Liver (tissue), 9 donors: ENCODE results near the gene RNGTT. TPM values are rescaled to one million over a fixed set of nuclear protein-coding genes. Genes with fewer than 3 reads are reported as not detected.

Experiments used
- DNase-seq: peaks from one replicate; pipeline ENCODE4 v3.0.0-alpha.2; 2017; ENCODE audit warnings: low spot score
- H3K27ac ChIP-seq, 2 donors: one replicate each; pipeline ENCODE4 v1.7.0; 2013; ENCODE audit warnings: inconsistent platforms in 2 of 2, low read length in 2 of 2, control low read depth in 1 of 2, low read depth in 1 of 2, mild to moderate bottlenecking in 1 of 2
- H3K27me3 ChIP-seq, 4 donors: one replicate each; pipeline versions ENCODE4 v1.6.1 to v1.7.0; 2013; ENCODE audit warnings: low read length in 3 of 4, inconsistent platforms in 1 of 4, mild to moderate bottlenecking in 1 of 4, moderate library complexity in 1 of 4; ENCODE audit not compliant: control insufficient read depth in 4 of 4, insufficient read depth in 4 of 4
- H3K36me3 ChIP-seq, 4 donors: one replicate each; pipeline versions ENCODE4 v1.6.1 to v1.7.0; 2013; ENCODE audit warnings: low read length in 3 of 4, mild to moderate bottlenecking in 3 of 4, low read depth in 1 of 4, moderate library complexity in 1 of 4; ENCODE audit not compliant: control insufficient read depth in 4 of 4, insufficient read depth in 3 of 4
- H3K4me1 ChIP-seq, 4 donors: one replicate each; pipeline versions ENCODE4 v1.6.1 to v1.7.0; 2013; ENCODE audit warnings: low read length in 3 of 4, mild to moderate bottlenecking in 3 of 4, moderate library complexity in 1 of 4; ENCODE audit not compliant: control insufficient read depth in 4 of 4, insufficient read depth in 4 of 4
- H3K4me3 ChIP-seq, 3 donors: one replicate each; pipeline versions ENCODE4 v1.6.1 to v1.7.0; 2013; ENCODE audit warnings: low read length in 3 of 3, control low read depth in 1 of 3, low read depth in 1 of 3, mild to moderate bottlenecking in 1 of 3
- H3K9ac ChIP-seq, 2 donors: one replicate each; pipeline ENCODE4 v1.7.0; 2013; ENCODE audit warnings: low read length in 2 of 2, mild to moderate bottlenecking in 2 of 2, moderate library complexity in 2 of 2, control low read depth in 1 of 2, low read depth in 1 of 2
- H3K9me3 ChIP-seq, 4 donors: one replicate each; pipeline versions ENCODE4 v1.6.1 to v1.7.0; 2013; ENCODE audit warnings: low read length in 3 of 4; ENCODE audit not compliant: control insufficient read depth in 4 of 4
- EGR1 ChIP-seq, 2 donors: IDR thresholded peaks; 2 replicates each; pipeline ENCODE4 v1.6.1; 2016 to 2018; ENCODE audit warnings: antibody characterized with exemption in 2 of 2, low read depth in 2 of 2
- FOXA1 ChIP-seq: IDR thresholded peaks from 2 replicates; pipeline ENCODE4 v1.6.1; 2016; ENCODE audit warnings: antibody characterized with exemption
- FOXA2 ChIP-seq: IDR thresholded peaks from 2 replicates; pipeline ENCODE4 v1.6.1; 2016; ENCODE audit warnings: antibody characterized with exemption
- GABPA ChIP-seq, 2 donors: IDR thresholded peaks in 1 of 2; conservative IDR thresholded peaks in 1 of 2; 2 replicates each; pipeline ENCODE4 v1.6.1; 2016; ENCODE audit warnings: antibody characterized with exemption in 2 of 2, mild to moderate bottlenecking in 1 of 2, moderate library complexity in 1 of 2
- HNF4A ChIP-seq, 2 donors: conservative IDR thresholded peaks; 2 replicates each; pipeline ENCODE4 v1.6.1; 2016; ENCODE audit warnings: antibody characterized with exemption in 2 of 2, mild to moderate bottlenecking in 2 of 2
- HNF4G ChIP-seq: IDR thresholded peaks from 2 replicates; pipeline ENCODE4 v1.6.1; 2016; ENCODE audit warnings: antibody characterized with exemption
- JUND ChIP-seq, 2 donors: IDR thresholded peaks; 2 replicates each; pipeline ENCODE4 v1.6.1; 2016; ENCODE audit warnings: antibody characterized with exemption in 2 of 2
- NR2F2 ChIP-seq: IDR thresholded peaks from 2 replicates; pipeline ENCODE4 v1.6.1; 2016; ENCODE audit warnings: antibody characterized with exemption
- RAD21 ChIP-seq, 2 donors: IDR thresholded peaks; 2 replicates each; pipeline ENCODE4 v1.6.1; 2016; ENCODE audit warnings: antibody characterized with exemption in 2 of 2, mild to moderate bottlenecking in 2 of 2
- RXRA ChIP-seq, 2 donors: IDR thresholded peaks; 2 replicates each; pipeline ENCODE4 v1.6.1; 2017 to 2018; ENCODE audit warnings: antibody characterized with exemption in 2 of 2, mild to moderate bottlenecking in 1 of 2
- SP1 ChIP-seq: IDR thresholded peaks from 2 replicates; pipeline ENCODE4 v1.6.1; 2018; ENCODE audit warnings: antibody characterized with exemption, mild to moderate bottlenecking
- TAF1 ChIP-seq: conservative IDR thresholded peaks from 2 replicates; pipeline ENCODE4 v1.6.1; 2016; ENCODE audit warnings: antibody characterized with exemption, mild to moderate bottlenecking
- YY1 ChIP-seq: IDR thresholded peaks from 2 replicates; pipeline ENCODE4 v1.6.1; 2016; ENCODE audit warnings: antibody characterized with exemption, mild to moderate bottlenecking
- WGBS: extraction: QIAGEN DNeasy Blood & Tissue Kit; methylation state at CpG from one replicate; pipeline ENCODE4 v1.1.7; 2013; 5-methylcytosine and 5-hydroxymethylcytosine counted together
- polyA plus RNA-seq, 2 donors: library from polyadenylated mRNA; stranded (reverse) in 1 of 2; unstranded in 1 of 2; fragments of 200-250 nt in 1 of 2; fragments of >200 nt in 1 of 2; fragmentation: Nextera tagmentation in 1 of 2; extraction: Ambion mirVana in 1 of 2; gene quantifications; one replicate each; pipeline versions ENCODE4 v1.2.1 to v1.2.3, GENCODE V29; 2013 to 2015
- total RNA-seq, 2 donors: library from RNA; depleted of rRNA; stranded (reverse); fragments of >200 nt; gene quantifications; one replicate each; pipeline ENCODE4 v1.2.3, GENCODE V29; 2014
- TF ChIP-seq, protein P1 (sequence below): IDR thresholded peaks from 2 replicates; pipeline ENCODE4 v1.6.1; 2016; ENCODE audit warnings: antibody characterized with exemption
- TF ChIP-seq, protein P2 (sequence below): IDR thresholded peaks from 2 replicates; pipeline ENCODE4 v1.6.1; 2016; ENCODE audit warnings: antibody characterized with exemption, mild to moderate bottlenecking
- TF ChIP-seq, protein P3 (sequence below): IDR thresholded peaks from 2 replicates; pipeline ENCODE4 v1.6.1; 2016; ENCODE audit warnings: antibody characterized with exemption
- TF ChIP-seq, protein P4 (sequence below): IDR thresholded peaks from 2 replicates; pipeline ENCODE4 v1.6.1; 2016; ENCODE audit warnings: antibody characterized with exemption
- TF ChIP-seq, protein P5 (sequence below): fragments of 150-350 bp; IDR thresholded peaks from 2 replicates; pipeline ENCODE4 v1.5.1; 2017; ENCODE audit warnings: improper control_type of control experiment, low read depth, low read length; ENCODE audit not compliant: missing input control
- donor health status: healthy.
- donor health status: healthy.
- donor health status: healthy.
- donor health status: healthy.
- donor health status: healthy.

RNGTT gene
- total and polyA plus RNA-seq, 4 donors, result 4.1 to 20.8 (median 7.2) TPM

DNA sequence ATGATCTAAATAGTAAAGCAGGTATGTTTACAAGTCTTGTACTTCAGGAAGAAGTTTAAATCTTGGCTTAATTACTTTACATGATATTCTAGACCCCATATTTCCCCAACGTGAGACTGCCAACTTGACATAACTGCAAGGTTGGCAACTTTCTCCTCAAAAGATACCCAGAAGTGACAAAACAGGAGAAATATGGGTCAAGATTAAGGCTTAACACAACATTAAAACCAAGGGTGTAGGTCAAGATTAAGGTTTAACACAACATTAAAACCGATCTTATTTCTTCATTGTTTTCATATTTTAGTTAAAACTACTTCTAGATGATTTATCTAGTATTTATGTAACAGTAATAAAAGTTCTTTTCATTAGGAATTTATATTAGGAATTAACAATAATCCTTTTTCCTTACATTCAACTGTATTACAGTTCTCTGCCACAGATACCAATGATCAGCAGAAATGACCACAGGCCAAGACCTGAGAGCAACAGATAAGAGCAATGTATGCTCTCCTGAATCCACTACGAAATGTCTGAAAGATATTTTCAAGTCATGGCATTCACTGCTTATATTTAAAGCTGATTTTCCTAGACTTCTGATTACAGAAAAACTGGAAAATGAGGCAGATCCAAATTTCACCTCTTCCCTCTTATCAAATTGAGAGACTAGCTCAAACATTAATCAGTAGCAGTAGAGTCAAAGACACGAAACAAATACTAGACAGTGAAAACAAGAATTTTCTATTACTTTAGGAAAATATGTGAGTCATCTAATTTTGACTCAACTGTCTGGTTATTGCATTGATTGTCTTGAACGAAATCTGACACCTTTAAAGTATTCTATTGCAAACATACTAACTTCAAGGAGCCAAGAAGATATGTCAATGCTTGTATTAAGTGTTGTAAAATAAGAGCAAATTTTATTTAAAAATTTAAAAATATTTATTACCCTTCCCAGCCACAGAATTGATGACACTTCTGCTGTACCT lies 72.3 kb downstream of the RNGTT start:
- Histone ChIP-seq H3K36me3 (peaks cover 0 to 5% (median 2%) of the 10 kb centered on the region in 4 donors), H3K9ac (no peak overlapping the region), H3K27ac (no peak overlapping the region), H3K27me3 (no peaks in the 10 kb centered on the region), H3K4me1 (no peaks in the 10 kb centered on the region), H3K4me3 (no peak overlapping the region), H3K9me3 (no peaks in the 10 kb centered on the region)
- 92% methylated on average over 5 of the region's 5 CpGs for WGBS
- DNase-seq, result no peak
- TF ChIP-seq GABPA (IDR thresholded peaks at IDR 0.05 in 1 of 2, conservative IDR thresholded peaks at IDR 0.05 in 1 of 2) (no peak), NR2F2 (no peak), JUND (IDR thresholded peaks at IDR 0.05) (no peak), HNF4A (conservative IDR thresholded peaks at IDR 0.05) (no peak), RXRA (IDR thresholded peaks at IDR 0.05) (no peak), FOXA1 (no peak), SP1 (no peak)
- TF ChIP-seq, protein P1, sequence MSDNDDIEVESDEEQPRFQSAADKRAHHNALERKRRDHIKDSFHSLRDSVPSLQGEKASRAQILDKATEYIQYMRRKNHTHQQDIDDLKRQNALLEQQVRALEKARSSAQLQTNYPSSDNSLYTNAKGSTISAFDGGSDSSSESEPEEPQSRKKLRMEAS, result no peak
- TF ChIP-seq, protein P2, sequence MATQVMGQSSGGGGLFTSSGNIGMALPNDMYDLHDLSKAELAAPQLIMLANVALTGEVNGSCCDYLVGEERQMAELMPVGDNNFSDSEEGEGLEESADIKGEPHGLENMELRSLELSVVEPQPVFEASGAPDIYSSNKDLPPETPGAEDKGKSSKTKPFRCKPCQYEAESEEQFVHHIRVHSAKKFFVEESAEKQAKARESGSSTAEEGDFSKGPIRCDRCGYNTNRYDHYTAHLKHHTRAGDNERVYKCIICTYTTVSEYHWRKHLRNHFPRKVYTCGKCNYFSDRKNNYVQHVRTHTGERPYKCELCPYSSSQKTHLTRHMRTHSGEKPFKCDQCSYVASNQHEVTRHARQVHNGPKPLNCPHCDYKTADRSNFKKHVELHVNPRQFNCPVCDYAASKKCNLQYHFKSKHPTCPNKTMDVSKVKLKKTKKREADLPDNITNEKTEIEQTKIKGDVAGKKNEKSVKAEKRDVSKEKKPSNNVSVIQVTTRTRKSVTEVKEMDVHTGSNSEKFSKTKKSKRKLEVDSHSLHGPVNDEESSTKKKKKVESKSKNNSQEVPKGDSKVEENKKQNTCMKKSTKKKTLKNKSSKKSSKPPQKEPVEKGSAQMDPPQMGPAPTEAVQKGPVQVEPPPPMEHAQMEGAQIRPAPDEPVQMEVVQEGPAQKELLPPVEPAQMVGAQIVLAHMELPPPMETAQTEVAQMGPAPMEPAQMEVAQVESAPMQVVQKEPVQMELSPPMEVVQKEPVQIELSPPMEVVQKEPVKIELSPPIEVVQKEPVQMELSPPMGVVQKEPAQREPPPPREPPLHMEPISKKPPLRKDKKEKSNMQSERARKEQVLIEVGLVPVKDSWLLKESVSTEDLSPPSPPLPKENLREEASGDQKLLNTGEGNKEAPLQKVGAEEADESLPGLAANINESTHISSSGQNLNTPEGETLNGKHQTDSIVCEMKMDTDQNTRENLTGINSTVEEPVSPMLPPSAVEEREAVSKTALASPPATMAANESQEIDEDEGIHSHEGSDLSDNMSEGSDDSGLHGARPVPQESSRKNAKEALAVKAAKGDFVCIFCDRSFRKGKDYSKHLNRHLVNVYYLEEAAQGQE, result no peak

DNA sequence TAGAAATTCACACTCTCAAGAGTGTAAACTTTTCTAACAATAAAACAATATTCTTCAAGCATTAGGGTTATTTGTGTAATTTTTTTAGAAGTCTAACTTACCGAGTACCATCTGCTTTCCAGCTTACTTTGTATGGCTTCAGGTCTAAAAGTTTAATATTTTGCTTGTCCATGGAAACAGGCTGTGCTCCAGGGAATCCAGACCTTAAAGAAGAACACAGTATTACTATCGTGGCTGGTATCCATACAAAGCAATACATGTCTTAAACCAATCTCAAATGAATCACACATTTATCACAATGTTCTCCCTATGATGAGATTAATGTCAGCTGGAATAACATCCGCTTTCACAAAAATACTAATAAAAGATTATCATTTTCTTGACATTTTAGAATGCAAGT lies 73.0 kb downstream of the RNGTT start:
- WGBS, result 95% methylated on average over 3 of the region's 3 CpGs
- Histone ChIP-seq H3K27me3 (no peaks in the 10 kb centered on the region), H3K4me1 (no peaks in the 10 kb centered on the region), H3K9ac (no peak overlapping the region), H3K27ac (no peak overlapping the region), H3K4me3 (no peak overlapping the region), H3K36me3 (peaks cover 0 to 5% (median 2%) of the 10 kb centered on the region in 4 donors), H3K9me3 (no peaks in the 10 kb centered on the region)
- no peak for DNase-seq
- TF ChIP-seq JUND (IDR thresholded peaks at IDR 0.05) (no peak), FOXA2 (no peak), EGR1 (IDR thresholded peaks at IDR 0.05; ENCODE audit: low read depth in 2 of 2) (no peak), RAD21 (IDR thresholded peaks at IDR 0.05) (no peak), HNF4A (conservative IDR thresholded peaks at IDR 0.05) (no peak), HNF4G (no peak), SP1 (no peak), GABPA (IDR thresholded peaks at IDR 0.05 in 1 of 2, conservative IDR thresholded peaks at IDR 0.05 in 1 of 2) (no peak), TAF1 (no peak), FOXA1 (no peak), RXRA (IDR thresholded peaks at IDR 0.05) (no peak), YY1 (no peak), NR2F2 (no peak)
- TF ChIP-seq, protein P2, result no peak
- TF ChIP-seq, protein P1, result no peak
- TF ChIP-seq, protein P3, sequence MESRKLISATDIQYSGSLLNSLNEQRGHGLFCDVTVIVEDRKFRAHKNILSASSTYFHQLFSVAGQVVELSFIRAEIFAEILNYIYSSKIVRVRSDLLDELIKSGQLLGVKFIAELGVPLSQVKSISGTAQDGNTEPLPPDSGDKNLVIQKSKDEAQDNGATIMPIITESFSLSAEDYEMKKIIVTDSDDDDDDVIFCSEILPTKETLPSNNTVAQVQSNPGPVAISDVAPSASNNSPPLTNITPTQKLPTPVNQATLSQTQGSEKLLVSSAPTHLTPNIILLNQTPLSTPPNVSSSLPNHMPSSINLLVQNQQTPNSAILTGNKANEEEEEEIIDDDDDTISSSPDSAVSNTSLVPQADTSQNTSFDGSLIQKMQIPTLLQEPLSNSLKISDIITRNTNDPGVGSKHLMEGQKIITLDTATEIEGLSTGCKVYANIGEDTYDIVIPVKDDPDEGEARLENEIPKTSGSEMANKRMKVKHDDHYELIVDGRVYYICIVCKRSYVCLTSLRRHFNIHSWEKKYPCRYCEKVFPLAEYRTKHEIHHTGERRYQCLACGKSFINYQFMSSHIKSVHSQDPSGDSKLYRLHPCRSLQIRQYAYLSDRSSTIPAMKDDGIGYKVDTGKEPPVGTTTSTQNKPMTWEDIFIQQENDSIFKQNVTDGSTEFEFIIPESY, result no peak
- TF ChIP-seq, protein P4, sequence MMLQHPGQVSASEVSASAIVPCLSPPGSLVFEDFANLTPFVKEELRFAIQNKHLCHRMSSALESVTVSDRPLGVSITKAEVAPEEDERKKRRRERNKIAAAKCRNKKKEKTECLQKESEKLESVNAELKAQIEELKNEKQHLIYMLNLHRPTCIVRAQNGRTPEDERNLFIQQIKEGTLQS, result no peak
- TF ChIP-seq, protein P5, sequence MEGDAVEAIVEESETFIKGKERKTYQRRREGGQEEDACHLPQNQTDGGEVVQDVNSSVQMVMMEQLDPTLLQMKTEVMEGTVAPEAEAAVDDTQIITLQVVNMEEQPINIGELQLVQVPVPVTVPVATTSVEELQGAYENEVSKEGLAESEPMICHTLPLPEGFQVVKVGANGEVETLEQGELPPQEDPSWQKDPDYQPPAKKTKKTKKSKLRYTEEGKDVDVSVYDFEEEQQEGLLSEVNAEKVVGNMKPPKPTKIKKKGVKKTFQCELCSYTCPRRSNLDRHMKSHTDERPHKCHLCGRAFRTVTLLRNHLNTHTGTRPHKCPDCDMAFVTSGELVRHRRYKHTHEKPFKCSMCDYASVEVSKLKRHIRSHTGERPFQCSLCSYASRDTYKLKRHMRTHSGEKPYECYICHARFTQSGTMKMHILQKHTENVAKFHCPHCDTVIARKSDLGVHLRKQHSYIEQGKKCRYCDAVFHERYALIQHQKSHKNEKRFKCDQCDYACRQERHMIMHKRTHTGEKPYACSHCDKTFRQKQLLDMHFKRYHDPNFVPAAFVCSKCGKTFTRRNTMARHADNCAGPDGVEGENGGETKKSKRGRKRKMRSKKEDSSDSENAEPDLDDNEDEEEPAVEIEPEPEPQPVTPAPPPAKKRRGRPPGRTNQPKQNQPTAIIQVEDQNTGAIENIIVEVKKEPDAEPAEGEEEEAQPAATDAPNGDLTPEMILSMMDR, result no peak
